ENCODE measurements around the gene IMPDH1. TPM values are rescaled to one million over a fixed set of nuclear protein-coding genes. Genes with fewer than 3 reads are reported as not detected.

IMPDH1 gene
- polyA plus RNA-seq, 2 of the 4 experiments (the other 2 are of a cell fraction): 55.4 to 65.4 TPM

DNA sequence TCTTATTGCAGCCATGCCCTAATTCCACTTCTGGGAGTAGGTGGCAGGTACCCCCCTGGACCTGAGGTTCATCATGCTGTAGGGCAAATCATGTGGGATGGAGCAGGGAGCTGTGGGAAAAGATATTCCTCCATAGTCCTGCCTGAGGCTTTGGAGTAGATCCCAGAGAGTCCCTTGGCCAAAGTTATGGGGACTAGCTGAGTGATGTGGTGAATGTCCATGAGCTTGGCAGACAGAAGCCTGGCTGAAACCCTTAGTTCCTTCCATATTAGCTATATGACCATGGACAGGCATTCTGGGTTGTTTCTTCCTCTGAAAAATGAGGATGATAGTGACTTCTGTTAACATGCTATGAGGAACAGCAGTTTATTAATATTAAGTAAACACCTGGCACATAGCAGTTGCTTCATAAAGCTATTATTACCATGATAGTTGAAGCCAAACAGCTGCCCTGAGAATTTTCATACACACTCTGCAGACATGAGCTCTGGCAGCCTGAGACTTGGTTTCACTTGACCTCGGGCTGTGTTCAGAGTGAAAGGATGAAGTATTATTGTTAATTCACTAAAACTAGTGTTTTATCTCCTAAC is 15.0 kb upstream of the IMPDH1 start:
- Histone ChIP-seq H3K4me2 (no peak overlapping the region), H3K9me3 (no peaks in the 10 kb centered on the region), H3K27ac (no peak overlapping the region), H3K4me3 (no peak overlapping the region), H3K4me1 (peaks cover 13% of the 10 kb centered on the region; the same call in 2 of the 3 replicates)
- POLR2A ChIA-PET: no interaction called here
- CTCF ChIA-PET: interaction anchor here (0.7 to 23.8 kb wide), 31 partner anchors 10 to 459 kb away, joined by 3 to 695 read pairs (median 7); partner anchors contain the start of genes IMPDH1 and RBM28
- ATAC-seq (no peak), FAIRE-seq (no peak), DNase-seq (ENCODE audit: low read depth in 1 of 2, low spot score in 1 of 2) (no peak)
- no peak for TF ChIP-seq BHLHE40 (IDR thresholded peaks at IDR 0.05; ENCODE audit: low read depth, low read length)
- TF ChIP-seq HEYL (CRISPR knock-in tag; IDR thresholded peaks at IDR 0.05): no peak
- no peak for TF ChIP-seq FOSB (CRISPR knock-in tag; IDR thresholded peaks at IDR 0.05)
- TF ChIP-seq POLR2AphosphoS2 (conservative IDR thresholded peaks at IDR 0.05; ENCODE audit: low read length): no peak
- no peak for TF ChIP-seq HMGXB4 (CRISPR knock-in tag; IDR thresholded peaks at IDR 0.05; ENCODE audit: borderline replicate concordance)
- TF ChIP-seq ZC3H11A (IDR thresholded peaks at IDR 0.05): no peak
- TF ChIP-seq, protein P1, sequence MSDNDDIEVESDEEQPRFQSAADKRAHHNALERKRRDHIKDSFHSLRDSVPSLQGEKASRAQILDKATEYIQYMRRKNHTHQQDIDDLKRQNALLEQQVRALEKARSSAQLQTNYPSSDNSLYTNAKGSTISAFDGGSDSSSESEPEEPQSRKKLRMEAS (IDR thresholded peaks at IDR 0.05): no peak
- TF ChIP-seq CHD2 (IDR thresholded peaks at IDR 0.05; ENCODE audit: low read length, partially characterized antibody): no peak
- no peak for TF ChIP-seq RFX5 (IDR thresholded peaks at IDR 0.05)
- TF ChIP-seq TP53 (CRISPR knock-in tag; IDR thresholded peaks at IDR 0.05): no peak
- TF ChIP-seq SMC3 (IDR thresholded peaks at IDR 0.05): no peak
- TF ChIP-seq, protein P2, sequence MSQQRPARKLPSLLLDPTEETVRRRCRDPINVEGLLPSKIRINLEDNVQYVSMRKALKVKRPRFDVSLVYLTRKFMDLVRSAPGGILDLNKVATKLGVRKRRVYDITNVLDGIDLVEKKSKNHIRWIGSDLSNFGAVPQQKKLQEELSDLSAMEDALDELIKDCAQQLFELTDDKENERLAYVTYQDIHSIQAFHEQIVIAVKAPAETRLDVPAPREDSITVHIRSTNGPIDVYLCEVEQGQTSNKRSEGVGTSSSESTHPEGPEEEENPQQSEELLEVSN (IDR thresholded peaks at IDR 0.05; ENCODE audit: borderline replicate concordance, low read depth): no peak
- TF ChIP-seq, protein P3, sequence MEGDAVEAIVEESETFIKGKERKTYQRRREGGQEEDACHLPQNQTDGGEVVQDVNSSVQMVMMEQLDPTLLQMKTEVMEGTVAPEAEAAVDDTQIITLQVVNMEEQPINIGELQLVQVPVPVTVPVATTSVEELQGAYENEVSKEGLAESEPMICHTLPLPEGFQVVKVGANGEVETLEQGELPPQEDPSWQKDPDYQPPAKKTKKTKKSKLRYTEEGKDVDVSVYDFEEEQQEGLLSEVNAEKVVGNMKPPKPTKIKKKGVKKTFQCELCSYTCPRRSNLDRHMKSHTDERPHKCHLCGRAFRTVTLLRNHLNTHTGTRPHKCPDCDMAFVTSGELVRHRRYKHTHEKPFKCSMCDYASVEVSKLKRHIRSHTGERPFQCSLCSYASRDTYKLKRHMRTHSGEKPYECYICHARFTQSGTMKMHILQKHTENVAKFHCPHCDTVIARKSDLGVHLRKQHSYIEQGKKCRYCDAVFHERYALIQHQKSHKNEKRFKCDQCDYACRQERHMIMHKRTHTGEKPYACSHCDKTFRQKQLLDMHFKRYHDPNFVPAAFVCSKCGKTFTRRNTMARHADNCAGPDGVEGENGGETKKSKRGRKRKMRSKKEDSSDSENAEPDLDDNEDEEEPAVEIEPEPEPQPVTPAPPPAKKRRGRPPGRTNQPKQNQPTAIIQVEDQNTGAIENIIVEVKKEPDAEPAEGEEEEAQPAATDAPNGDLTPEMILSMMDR (IDR thresholded peaks at IDR 0.05): no peak
- TF ChIP-seq MYC (IDR thresholded peaks at IDR 0.05; ENCODE audit: borderline replicate concordance, low read length): no peak
- TF ChIP-seq CHD4 (IDR thresholded peaks at IDR 0.05; ENCODE audit: borderline replicate concordance): no peak
- no peak for TF ChIP-seq RCOR1 (IDR thresholded peaks at IDR 0.05; ENCODE audit: low read depth, low read length)
- TF ChIP-seq, protein P4, sequence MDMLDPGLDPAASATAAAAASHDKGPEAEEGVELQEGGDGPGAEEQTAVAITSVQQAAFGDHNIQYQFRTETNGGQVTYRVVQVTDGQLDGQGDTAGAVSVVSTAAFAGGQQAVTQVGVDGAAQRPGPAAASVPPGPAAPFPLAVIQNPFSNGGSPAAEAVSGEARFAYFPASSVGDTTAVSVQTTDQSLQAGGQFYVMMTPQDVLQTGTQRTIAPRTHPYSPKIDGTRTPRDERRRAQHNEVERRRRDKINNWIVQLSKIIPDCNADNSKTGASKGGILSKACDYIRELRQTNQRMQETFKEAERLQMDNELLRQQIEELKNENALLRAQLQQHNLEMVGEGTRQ (IDR thresholded peaks at IDR 0.05): no peak
- WGBS (ENCODE audit: missing lambda C conversion rate): 89% methylated on average over 1 of the region's 1 CpG

GRCh38 chr7:128422842-128423241 is 13.1 kb upstream of the IMPDH1 start:
- 76% methylated on average over 3 of the region's 3 CpGs for WGBS (ENCODE audit: missing lambda C conversion rate)
- H3K4me2 ChIP-seq: no peak overlapping the region
- peaks cover 5% of the 10 kb centered on the region; the same call in 2 of the 3 replicates for H3K4me1 ChIP-seq
- H3K9me3 ChIP-seq: no peaks in the 10 kb centered on the region
- TF ChIP-seq CHD4 (IDR thresholded peaks at IDR 0.05; ENCODE audit: borderline replicate concordance) (no peak), JUNB (IDR thresholded peaks at IDR 0.05) (no peak), SREBF2 (IDR thresholded peaks at IDR 0.05) (no peak), EP300 (IDR thresholded peaks at IDR 0.05) (no peak), FOSB (CRISPR knock-in tag; IDR thresholded peaks at IDR 0.05) (no peak), POLR2AphosphoS2 (conservative IDR thresholded peaks at IDR 0.05; ENCODE audit: low read length) (no peak), ESRRA (IDR thresholded peaks at IDR 0.05; ENCODE audit: borderline replicate concordance, low read length) (no peak), HOXB13 (CRISPR knock-in tag; IDR thresholded peaks at IDR 0.05; ENCODE audit: low read depth) (no peak), RFX5 (IDR thresholded peaks at IDR 0.05) (no peak), EHMT2 (IDR thresholded peaks at IDR 0.05; ENCODE audit: low read depth) (no peak), HEYL (CRISPR knock-in tag; IDR thresholded peaks at IDR 0.05) (no peak), BHLHE40 (IDR thresholded peaks at IDR 0.05; ENCODE audit: low read depth, low read length) (no peak), NFE2L2 (conservative IDR thresholded peaks at IDR 0.05; ENCODE audit: low read length) (no peak), HDAC2 (IDR thresholded peaks at IDR 0.05) (no peak)
- TF ChIP-seq, protein P5, sequence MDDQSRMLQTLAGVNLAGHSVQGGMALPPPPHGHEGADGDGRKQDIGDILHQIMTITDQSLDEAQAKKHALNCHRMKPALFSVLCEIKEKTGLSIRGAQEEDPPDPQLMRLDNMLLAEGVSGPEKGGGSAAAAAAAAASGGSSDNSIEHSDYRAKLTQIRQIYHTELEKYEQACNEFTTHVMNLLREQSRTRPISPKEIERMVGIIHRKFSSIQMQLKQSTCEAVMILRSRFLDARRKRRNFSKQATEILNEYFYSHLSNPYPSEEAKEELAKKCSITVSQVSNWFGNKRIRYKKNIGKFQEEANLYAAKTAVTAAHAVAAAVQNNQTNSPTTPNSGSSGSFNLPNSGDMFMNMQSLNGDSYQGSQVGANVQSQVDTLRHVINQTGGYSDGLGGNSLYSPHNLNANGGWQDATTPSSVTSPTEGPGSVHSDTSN (IDR thresholded peaks at IDR 0.05): no peak
- TF ChIP-seq, protein P6, sequence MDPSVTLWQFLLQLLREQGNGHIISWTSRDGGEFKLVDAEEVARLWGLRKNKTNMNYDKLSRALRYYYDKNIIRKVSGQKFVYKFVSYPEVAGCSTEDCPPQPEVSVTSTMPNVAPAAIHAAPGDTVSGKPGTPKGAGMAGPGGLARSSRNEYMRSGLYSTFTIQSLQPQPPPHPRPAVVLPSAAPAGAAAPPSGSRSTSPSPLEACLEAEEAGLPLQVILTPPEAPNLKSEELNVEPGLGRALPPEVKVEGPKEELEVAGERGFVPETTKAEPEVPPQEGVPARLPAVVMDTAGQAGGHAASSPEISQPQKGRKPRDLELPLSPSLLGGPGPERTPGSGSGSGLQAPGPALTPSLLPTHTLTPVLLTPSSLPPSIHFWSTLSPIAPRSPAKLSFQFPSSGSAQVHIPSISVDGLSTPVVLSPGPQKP (IDR thresholded peaks at IDR 0.05; ENCODE audit: low read depth, low read length): no peak
- FAIRE-seq (no peak), ATAC-seq (no peak), DNase-seq (ENCODE audit: low read depth in 1 of 2, low spot score in 1 of 2) (no peak)
- CTCF ChIA-PET: interaction anchor here (8.3 to 23.8 kb wide), 4 partner anchors 16 to 75 kb away, joined by 89 to 695 read pairs (median 254); partner anchors contain the start of genes IMPDH1 and RBM28
- H3K27ac ChIP-seq: no peak overlapping the region
- H3K4me3 ChIP-seq: no peak overlapping the region
- POLR2A ChIA-PET: no interaction called here
